Measurements from ENCODE around the gene PRSS27.
"Not testable (repeated sequence)": the region's sequence is repeated elsewhere in the genome, so short reads cannot be mapped to it uniquely, and the experiment has no call there.

Gene PRSS27

DNA sequence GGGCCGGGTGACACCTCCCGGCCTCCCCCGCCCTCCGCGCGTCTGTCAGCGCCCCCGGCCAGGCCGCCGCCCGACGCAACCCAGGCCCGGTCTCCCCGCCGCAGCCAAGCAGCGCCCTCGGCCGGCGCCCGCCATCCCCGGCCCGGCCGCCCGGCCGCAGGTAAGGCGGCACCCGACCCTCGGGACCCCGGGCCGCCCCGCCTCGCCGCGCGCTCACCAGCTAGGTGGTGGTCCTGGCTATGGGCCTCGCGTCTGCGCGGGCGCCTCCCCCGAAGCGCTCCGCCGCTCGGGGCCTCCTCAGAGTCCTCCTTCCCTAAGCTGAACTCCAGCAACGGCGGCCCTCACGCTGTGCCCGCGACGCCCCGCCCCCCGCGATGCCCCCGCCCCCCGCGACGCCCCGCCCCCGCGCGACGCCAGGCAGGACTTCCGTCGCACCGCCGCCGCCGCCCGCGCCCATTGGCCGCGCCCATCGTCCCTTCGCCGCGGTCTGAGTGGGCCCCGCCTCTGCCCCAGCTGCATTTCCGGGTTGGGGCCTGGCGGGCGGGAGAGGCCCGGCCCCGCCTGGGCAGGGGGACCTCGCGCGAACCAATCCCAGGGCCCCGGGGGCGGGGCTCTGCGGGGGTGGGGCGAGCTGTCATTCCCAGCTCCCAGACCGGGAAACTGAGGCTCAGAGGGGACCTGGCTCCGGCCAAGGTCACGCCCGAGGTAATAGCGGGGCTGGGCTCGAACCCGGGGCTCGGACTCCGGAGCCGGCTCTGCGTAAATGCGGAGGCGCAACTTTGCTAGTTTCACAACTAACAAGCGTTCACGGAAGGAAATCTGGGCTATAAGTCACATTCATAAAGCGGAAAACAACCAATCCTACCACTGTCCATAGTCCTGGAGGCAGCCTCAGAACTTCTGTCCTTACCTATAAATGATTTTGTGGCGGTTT, 46.7 kb downstream of the PRSS27 start:
- no peaks in the 10 kb centered on the region for H3K36me3 Mint-ChIP-seq (ENCODE audit: low read depth)

DNA sequence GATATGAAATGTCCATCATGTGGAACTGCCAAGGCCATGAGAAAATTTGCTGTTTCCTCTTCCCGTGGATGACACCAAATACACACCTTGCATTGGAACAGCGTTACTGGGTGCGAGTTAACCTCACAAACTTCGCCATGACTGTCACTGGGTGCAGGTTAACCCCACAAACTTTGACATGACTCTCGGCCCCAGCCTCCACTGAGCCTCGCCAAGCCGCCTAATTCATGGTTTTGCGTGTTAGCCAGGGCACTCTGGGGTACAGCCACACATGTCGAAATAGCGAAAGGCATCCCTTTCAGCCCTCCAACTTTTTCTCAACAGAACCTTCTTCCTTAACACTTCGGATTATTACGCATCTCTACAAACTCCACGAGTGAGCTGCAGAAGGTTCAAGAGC, 48.3 kb downstream of the PRSS27 start:
- no peaks in the 10 kb centered on the region for H3K36me3 Mint-ChIP-seq (ENCODE audit: low read depth)
- peak overlapping the region; percentile 86 for H3K4me3 Mint-ChIP-seq
- no peak overlapping the region for H3K27ac Mint-ChIP-seq
- TF ChIP-seq, protein P1, sequence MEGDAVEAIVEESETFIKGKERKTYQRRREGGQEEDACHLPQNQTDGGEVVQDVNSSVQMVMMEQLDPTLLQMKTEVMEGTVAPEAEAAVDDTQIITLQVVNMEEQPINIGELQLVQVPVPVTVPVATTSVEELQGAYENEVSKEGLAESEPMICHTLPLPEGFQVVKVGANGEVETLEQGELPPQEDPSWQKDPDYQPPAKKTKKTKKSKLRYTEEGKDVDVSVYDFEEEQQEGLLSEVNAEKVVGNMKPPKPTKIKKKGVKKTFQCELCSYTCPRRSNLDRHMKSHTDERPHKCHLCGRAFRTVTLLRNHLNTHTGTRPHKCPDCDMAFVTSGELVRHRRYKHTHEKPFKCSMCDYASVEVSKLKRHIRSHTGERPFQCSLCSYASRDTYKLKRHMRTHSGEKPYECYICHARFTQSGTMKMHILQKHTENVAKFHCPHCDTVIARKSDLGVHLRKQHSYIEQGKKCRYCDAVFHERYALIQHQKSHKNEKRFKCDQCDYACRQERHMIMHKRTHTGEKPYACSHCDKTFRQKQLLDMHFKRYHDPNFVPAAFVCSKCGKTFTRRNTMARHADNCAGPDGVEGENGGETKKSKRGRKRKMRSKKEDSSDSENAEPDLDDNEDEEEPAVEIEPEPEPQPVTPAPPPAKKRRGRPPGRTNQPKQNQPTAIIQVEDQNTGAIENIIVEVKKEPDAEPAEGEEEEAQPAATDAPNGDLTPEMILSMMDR (IDR thresholded peaks at IDR 0.05) = no peak
- no peaks in the 10 kb centered on the region for H3K9me3 Mint-ChIP-seq
- H3K27me3 Mint-ChIP-seq (ENCODE audit: low read depth, poor library complexity) = peaks cover 4% of the 10 kb centered on the region
- peaks cover 51% of the 10 kb centered on the region for H3K4me1 Mint-ChIP-seq
- no peak for DNase-seq

More for the DNA sequence above, 46.7 kb downstream of the PRSS27 start:
- Mint-ChIP-seq H3K4me3 (peak overlapping the region; percentile 72), H3K27ac (no peak overlapping the region), H3K9me3 (no peaks in the 10 kb centered on the region), H3K4me1 (peaks cover 35% of the 10 kb centered on the region), H3K27me3 (ENCODE audit: low read depth, poor library complexity) (peaks cover 4% of the 10 kb centered on the region)
- DNase-seq = peak; percentile 94
- TF ChIP-seq, protein P1 (IDR thresholded peaks at IDR 0.05) = no peak

DNA sequence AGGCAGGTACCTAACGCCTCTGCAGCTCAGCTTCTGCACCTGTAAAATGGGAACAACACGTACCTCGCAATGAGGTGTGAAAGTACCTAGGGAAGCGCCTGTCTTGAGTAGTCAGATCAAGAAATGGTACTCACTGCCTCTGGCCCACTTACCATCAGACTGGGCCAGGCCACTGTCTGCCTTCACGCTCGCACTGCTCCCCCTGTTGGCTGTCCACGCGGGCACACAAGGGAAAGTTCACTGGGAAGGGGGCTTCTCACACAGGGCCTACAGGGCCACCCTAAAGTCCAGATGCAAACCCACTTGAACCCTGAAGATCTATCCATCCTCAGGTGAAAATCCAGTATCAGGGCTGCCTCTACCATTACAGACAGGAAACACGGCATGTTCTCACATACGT, 48.8 kb downstream of the PRSS27 start:
- H3K9me3 Mint-ChIP-seq; H3K27me3 Mint-ChIP-seq (ENCODE audit: low read depth, poor library complexity); H3K36me3 Mint-ChIP-seq (ENCODE audit: low read depth); H3K27ac Mint-ChIP-seq: not testable (repeated sequence)
- Mint-ChIP-seq H3K4me1 (peaks cover 56% of the 10 kb centered on the region), H3K4me3 (peak overlapping the region; percentile 45)
- TF ChIP-seq, protein P1 (IDR thresholded peaks at IDR 0.05) = peak; percentile 35
- DNase-seq = peak; percentile 51

- peak overlapping the region; percentile 51 for H3K27ac Mint-ChIP-seq
- TF ChIP-seq, protein P1 (IDR thresholded peaks at IDR 0.05) = peak; percentile 66
- peaks cover 68% of the 10 kb centered on the region for H3K4me1 Mint-ChIP-seq
- H3K36me3 Mint-ChIP-seq (ENCODE audit: low read depth); H3K9me3 Mint-ChIP-seq; H3K27me3 Mint-ChIP-seq (ENCODE audit: low read depth, poor library complexity): not testable (repeated sequence)
- DNase-seq = peak; percentile 79
- H3K4me3 Mint-ChIP-seq = peak overlapping the region; percentile 61
Observed at GRCh38 chr16:2670017-2670416, 50.0 kb downstream of the PRSS27 start.

GRCh38 chr16:2669587-2669986, 50.4 kb downstream of the PRSS27 start:
- not testable (repeated sequence) for H3K9me3 Mint-ChIP-seq; H3K36me3 Mint-ChIP-seq (ENCODE audit: low read depth); H3K27me3 Mint-ChIP-seq (ENCODE audit: low read depth, poor library complexity); DNase-seq; H3K27ac Mint-ChIP-seq
- Mint-ChIP-seq H3K4me1 (peaks cover 72% of the 10 kb centered on the region), H3K4me3 (peak overlapping the region; percentile 61)

GRCh38 chr16:2666671-2667070, 53.4 kb downstream of the PRSS27 start:
- not testable (repeated sequence) for H3K27ac Mint-ChIP-seq; H3K9me3 Mint-ChIP-seq; H3K27me3 Mint-ChIP-seq (ENCODE audit: low read depth, poor library complexity); H3K36me3 Mint-ChIP-seq (ENCODE audit: low read depth); DNase-seq
- H3K4me3 Mint-ChIP-seq = peak overlapping the region; percentile 41
- peaks cover 90% of the 10 kb centered on the region for H3K4me1 Mint-ChIP-seq

DNA sequence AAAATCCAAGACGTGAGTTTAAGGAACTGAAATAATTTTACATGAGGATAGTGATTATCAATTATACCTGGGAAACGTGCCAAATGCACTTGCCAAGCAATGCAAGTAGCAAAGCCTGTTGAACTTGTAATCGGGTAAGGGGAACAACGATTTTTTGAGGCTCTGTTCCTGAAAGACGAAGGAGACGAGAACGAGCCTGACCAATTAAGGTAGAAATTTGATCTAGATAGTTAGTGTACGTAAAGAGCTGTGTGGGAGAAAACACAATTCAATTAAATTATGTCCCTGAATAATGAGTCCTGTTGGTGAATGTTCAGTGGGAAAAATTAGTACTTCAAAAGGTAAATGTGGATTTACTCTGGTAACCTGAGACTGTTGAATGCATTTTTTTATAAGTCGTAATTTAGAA, 55.4 kb downstream of the PRSS27 start:
- Mint-ChIP-seq H3K27ac (peak overlapping the region; percentile 89), H3K4me1 (peaks cover 90% of the 10 kb centered on the region)

More for the DNA sequence above, 55.4 kb downstream of the PRSS27 start:
- peaks cover 16% of the 10 kb centered on the region for H3K36me3 Mint-ChIP-seq (ENCODE audit: low read depth)
- peaks cover 4% of the 10 kb centered on the region for H3K27me3 Mint-ChIP-seq (ENCODE audit: low read depth, poor library complexity)
- DNase-seq = no peak
- TF ChIP-seq, protein P1 (IDR thresholded peaks at IDR 0.05) = no peak
- peak overlapping the region; percentile 62 for H3K4me3 Mint-ChIP-seq
- peaks cover 10% of the 10 kb centered on the region for H3K9me3 Mint-ChIP-seq
